ENCODE data around the gene ARNT2. TPM values are rescaled to one million over a fixed set of nuclear protein-coding genes. Genes with fewer than 3 reads are reported as not detected.

The ARNT2 gene
- total RNA-seq, 1 experiment from 2014 or later: 3.6 TPM

GRCh38 chr15:80503319-80503952 is 99.3 kb downstream of the ARNT2 start:
- H3K27me3 Mint-ChIP-seq (ENCODE audit: unreplicated experiment): peaks cover 30% of the 10 kb centered on the region
- intact Hi-C loops (cut with micrococcal nuclease; ENCODE audit: unreplicated experiment): no loop called here
- no peak for DNase-seq
- H3K9me3 Mint-ChIP-seq (ENCODE audit: low read depth, unreplicated experiment): peaks cover 3% of the 10 kb centered on the region
- H3K4me3 Mint-ChIP-seq (ENCODE audit: low read depth, unreplicated experiment): no peak overlapping the region
- no peaks in the 10 kb centered on the region for H3K4me1 Mint-ChIP-seq (ENCODE audit: low read depth, unreplicated experiment)
- CTCF ChIA-PET: no interaction called here
- H3K27ac Mint-ChIP-seq (ENCODE audit: unreplicated experiment): no peak overlapping the region
- no TSS peak for BruUV-seq (replicated peaks)
- TF ChIP-seq, protein P1, sequence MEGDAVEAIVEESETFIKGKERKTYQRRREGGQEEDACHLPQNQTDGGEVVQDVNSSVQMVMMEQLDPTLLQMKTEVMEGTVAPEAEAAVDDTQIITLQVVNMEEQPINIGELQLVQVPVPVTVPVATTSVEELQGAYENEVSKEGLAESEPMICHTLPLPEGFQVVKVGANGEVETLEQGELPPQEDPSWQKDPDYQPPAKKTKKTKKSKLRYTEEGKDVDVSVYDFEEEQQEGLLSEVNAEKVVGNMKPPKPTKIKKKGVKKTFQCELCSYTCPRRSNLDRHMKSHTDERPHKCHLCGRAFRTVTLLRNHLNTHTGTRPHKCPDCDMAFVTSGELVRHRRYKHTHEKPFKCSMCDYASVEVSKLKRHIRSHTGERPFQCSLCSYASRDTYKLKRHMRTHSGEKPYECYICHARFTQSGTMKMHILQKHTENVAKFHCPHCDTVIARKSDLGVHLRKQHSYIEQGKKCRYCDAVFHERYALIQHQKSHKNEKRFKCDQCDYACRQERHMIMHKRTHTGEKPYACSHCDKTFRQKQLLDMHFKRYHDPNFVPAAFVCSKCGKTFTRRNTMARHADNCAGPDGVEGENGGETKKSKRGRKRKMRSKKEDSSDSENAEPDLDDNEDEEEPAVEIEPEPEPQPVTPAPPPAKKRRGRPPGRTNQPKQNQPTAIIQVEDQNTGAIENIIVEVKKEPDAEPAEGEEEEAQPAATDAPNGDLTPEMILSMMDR (IDR thresholded peaks at IDR 0.05; ENCODE audit: unreplicated experiment): no peak
- no peaks in the 10 kb centered on the region for H3K36me3 Mint-ChIP-seq (ENCODE audit: insufficient read depth, unreplicated experiment)

DNA sequence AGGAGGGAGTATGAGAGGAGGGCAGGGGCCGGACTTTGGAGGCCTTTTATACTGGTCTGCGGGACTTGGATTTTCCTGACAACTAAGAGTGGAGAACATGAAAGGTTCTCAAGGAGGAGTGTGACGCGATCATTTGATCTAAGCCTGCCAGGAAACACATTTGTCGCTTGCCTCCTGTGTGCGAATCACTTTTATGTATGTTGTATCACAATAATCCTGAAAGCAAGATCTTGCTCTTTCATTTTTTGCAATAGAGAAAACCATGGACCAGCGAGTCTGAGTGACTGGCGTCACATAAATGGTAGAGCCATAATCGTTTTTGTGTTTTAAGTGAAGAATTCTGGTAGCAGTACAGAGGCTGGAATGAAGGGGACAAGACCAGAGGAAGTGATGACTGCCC is 100.7 kb downstream of the ARNT2 start:
- H3K27ac Mint-ChIP-seq (ENCODE audit: unreplicated experiment): no peak overlapping the region
- no peaks in the 10 kb centered on the region for H3K4me1 Mint-ChIP-seq (ENCODE audit: low read depth, unreplicated experiment)
- no peaks in the 10 kb centered on the region for H3K36me3 Mint-ChIP-seq (ENCODE audit: insufficient read depth, unreplicated experiment)
- no peak for DNase-seq
- H3K27me3 Mint-ChIP-seq (ENCODE audit: unreplicated experiment): peaks cover 30% of the 10 kb centered on the region
- intact Hi-C loops (cut with micrococcal nuclease; ENCODE audit: unreplicated experiment): no loop called here
- no TSS peak for BruUV-seq (replicated peaks)
- CTCF ChIA-PET: no interaction called here
- no peak overlapping the region for H3K4me3 Mint-ChIP-seq (ENCODE audit: low read depth, unreplicated experiment)
- H3K9me3 Mint-ChIP-seq (ENCODE audit: low read depth, unreplicated experiment): peaks cover 3% of the 10 kb centered on the region
- TF ChIP-seq, protein P1 (IDR thresholded peaks at IDR 0.05; ENCODE audit: unreplicated experiment): no peak

DNA sequence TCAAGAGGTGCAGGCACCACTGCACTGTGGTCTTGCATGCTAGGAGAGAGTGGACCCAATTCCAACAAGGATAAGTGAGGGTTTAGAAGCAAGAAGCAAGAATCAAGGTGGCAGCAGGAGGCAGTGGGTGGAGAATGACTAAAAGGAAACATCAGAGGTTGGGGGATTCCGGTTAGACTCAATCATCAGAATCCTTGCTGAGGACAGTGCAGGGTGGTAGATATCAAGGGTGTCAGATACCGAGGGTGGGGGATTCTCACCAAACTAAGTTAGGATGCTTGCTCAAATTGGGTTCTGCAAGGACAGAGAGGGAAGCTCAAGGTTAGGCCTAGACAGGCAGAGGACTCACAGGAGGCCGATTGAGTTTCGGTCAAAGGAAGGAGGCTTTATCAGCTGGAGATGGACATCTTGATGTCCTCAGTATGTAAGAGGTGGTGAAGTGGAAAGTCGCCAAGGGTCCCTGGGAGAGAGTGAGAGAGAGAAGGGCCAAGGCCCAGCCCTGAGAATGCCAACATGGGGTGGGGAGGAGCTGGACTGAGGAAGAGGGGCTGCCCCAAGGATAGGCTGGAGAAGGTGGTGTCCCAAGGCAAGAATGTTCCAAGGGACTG is 102.2 kb downstream of the ARNT2 start:
- Mint-ChIP-seq H3K27me3 (ENCODE audit: unreplicated experiment) (peaks cover 30% of the 10 kb centered on the region), H3K9me3 (ENCODE audit: low read depth, unreplicated experiment) (peaks cover 3% of the 10 kb centered on the region), H3K36me3 (ENCODE audit: insufficient read depth, unreplicated experiment) (no peaks in the 10 kb centered on the region), H3K4me3 (ENCODE audit: low read depth, unreplicated experiment) (no peak overlapping the region), H3K27ac (ENCODE audit: unreplicated experiment) (no peak overlapping the region), H3K4me1 (ENCODE audit: low read depth, unreplicated experiment) (no peaks in the 10 kb centered on the region)
- CTCF ChIA-PET: interaction anchor here (0.5 kb wide), 1 partner anchor 150 kb away, joined by 3 read pairs; no protein-coding TSS in a partner anchor
- intact Hi-C loops (cut with micrococcal nuclease; ENCODE audit: unreplicated experiment): no loop called here
- TF ChIP-seq, protein P1 (IDR thresholded peaks at IDR 0.05; ENCODE audit: unreplicated experiment): no peak
- DNase-seq: no peak
- no TSS peak for BruUV-seq (replicated peaks)

- no peaks in the 10 kb centered on the region for H3K4me1 Mint-ChIP-seq (ENCODE audit: low read depth, unreplicated experiment)
- no peak overlapping the region for H3K27ac Mint-ChIP-seq (ENCODE audit: unreplicated experiment)
- BruUV-seq (replicated peaks): no TSS peak
- no peak overlapping the region for H3K4me3 Mint-ChIP-seq (ENCODE audit: low read depth, unreplicated experiment)
- CTCF ChIA-PET: no interaction called here
- H3K9me3 Mint-ChIP-seq (ENCODE audit: low read depth, unreplicated experiment): peaks cover 1% of the 10 kb centered on the region
- H3K27me3 Mint-ChIP-seq (ENCODE audit: unreplicated experiment): peaks cover 23% of the 10 kb centered on the region
- H3K36me3 Mint-ChIP-seq (ENCODE audit: insufficient read depth, unreplicated experiment): no peaks in the 10 kb centered on the region
- DNase-seq: no peak
- TF ChIP-seq, protein P1 (IDR thresholded peaks at IDR 0.05; ENCODE audit: unreplicated experiment): no peak
- intact Hi-C loops (cut with micrococcal nuclease; ENCODE audit: unreplicated experiment): no loop called here
These were observed 102.9 kb downstream of the ARNT2 start for GRCh38 chr15:80507131-80507530.

All from Calu3 (cell line).